D721Med (cell line): Measurements from ENCODE around the gene SUV39H2.
A peak's percentile ranks its signal among the peaks of the same experiment; 100 is the strongest.

Experiments
- DNase-seq: peaks from one replicate; pipeline ENCODE4 v3.0.0; 2011; ENCODE audit warnings: low spot score; ENCODE audit not compliant: insufficient read length
- FAIRE-seq: peaks from 2 replicates; lab custom pipeline; 2011; peaks lifted over from hg19 to GRCh38; lab: Jason Lieb, UNC
- TF ChIP-seq, protein P1 (sequence below): IDR thresholded peaks from 2 replicates; pipeline ENCODE4 v1.5.1; 2012; ENCODE audit warnings: mild to moderate bottlenecking, control low read depth; ENCODE audit not compliant: insufficient read depth; ENCODE audit errors: missing control alignments

SUV39H2 gene

DNA sequence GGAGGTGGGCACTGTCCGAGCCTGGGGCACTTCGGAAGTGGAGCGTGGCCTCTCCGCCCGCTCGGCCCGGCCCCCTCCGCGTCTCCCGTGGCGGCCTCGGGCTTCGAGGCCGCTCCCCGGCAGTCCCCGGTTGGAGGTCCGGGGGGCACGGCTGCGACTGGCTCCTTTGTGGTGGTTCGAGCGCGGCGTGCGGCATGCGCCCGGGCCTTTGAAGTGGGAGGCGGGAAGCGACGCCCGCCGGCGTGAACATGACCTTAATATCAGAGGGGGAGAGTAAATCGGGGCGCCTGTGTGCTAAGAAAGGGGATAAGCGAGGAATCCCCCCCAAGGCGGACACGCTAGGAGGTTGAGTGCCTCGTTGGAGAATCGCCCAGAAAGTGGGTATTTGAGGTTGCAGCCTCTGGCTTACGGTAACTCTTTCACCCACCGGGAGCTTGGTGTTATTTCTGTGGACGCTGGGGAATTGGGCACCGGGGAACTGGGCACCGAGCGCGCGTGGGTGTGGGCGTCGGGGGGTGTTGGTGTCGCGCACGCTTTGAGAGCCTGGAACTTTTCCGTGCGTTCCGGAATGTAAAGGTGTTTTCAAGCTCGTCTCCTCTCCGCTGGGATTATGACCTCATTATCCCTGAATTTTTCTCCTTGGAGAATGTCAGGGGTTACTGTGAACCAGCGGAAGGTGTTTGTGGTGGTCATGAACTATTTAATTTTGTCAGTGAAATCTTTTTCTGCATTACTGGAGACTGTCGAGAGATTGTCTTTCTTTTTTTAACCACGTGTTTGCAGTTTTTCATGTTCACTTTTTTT, 660 bp downstream of the SUV39H2 start:
- FAIRE-seq (no peak), DNase-seq (no peak)
- TF ChIP-seq, protein P1, sequence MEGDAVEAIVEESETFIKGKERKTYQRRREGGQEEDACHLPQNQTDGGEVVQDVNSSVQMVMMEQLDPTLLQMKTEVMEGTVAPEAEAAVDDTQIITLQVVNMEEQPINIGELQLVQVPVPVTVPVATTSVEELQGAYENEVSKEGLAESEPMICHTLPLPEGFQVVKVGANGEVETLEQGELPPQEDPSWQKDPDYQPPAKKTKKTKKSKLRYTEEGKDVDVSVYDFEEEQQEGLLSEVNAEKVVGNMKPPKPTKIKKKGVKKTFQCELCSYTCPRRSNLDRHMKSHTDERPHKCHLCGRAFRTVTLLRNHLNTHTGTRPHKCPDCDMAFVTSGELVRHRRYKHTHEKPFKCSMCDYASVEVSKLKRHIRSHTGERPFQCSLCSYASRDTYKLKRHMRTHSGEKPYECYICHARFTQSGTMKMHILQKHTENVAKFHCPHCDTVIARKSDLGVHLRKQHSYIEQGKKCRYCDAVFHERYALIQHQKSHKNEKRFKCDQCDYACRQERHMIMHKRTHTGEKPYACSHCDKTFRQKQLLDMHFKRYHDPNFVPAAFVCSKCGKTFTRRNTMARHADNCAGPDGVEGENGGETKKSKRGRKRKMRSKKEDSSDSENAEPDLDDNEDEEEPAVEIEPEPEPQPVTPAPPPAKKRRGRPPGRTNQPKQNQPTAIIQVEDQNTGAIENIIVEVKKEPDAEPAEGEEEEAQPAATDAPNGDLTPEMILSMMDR = no peak

DNA sequence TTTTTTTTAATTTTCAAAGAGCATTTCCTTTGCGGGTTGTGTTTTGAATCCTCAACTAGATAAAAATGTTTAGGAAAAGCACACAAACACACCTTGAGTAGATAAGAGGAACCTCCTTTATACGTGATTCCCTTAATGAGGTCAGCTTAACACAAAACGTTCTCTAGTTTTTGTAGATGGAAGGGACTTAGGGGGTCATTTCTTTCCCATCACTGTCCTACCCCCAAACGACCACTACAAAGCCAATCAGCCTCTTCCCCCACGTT, 1.2 kb downstream of the SUV39H2 start:
- DNase-seq (no peak), FAIRE-seq (no peak)
- TF ChIP-seq, protein P1 = no peak

DNA sequence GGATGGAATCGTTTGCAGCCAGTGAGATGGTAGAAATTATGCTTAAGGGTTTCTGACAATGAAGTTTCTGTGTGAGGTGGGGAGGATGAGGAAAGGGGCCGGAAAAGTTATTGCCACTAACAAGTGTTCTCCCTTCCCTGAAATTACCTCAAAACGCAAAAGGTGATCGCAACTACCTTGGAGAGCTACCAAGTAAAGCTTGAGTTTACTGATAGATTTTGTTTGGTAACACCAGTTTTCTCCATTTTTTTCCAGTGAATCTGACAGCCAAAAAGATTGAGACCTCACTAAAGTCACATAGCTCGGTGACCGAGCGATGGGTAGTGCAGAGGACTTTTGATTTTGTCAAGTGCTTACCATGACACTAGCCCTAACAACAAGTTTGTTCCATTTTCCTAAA, 1.6 kb downstream of the SUV39H2 start:
- TF ChIP-seq, protein P1 = no peak
- FAIRE-seq = no peak
- no peak for DNase-seq

DNA sequence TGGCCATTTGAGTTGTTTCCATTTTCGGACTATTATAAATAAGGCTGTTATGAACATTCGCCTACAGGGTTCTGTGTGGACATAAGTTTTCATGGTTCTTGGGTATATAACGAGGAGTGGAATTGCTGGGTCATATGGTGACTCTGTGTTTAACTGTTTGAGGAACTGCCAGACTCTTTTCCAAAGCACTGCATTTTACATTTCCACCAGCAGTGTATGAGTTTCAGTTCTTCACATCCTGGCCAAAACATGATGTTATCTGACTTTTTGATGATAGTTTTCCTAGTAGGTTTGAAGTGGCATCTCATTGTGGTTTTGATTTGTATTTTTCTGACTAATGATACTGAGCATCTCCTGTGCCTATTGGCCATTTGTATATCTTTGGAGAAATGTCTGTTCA, 5.4 kb downstream of the SUV39H2 start:
- TF ChIP-seq, protein P1 = no peak
- FAIRE-seq = no peak
- DNase-seq = no peak

DNA sequence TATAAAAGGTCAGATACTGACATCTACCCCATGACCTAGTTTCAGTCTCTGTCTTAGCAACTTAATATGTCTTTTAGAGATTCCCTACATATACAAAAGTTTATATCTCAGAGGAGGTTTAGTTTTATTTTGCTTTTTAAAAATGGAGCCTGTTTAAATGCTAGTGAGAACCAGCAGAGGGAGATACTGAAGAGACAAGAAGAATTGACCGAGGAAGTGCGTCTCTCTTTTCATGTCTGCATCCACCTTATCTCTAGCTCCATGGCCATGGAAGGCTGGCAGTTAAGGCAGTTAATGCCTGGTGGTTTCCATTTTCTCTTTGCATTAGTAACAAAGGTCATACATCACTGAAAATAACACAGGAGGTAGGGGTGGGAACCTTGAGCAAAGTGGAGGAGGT, 10.7 kb downstream of the SUV39H2 start:
- DNase-seq (no peak), FAIRE-seq (no peak)
- TF ChIP-seq, protein P1 = no peak

DNA sequence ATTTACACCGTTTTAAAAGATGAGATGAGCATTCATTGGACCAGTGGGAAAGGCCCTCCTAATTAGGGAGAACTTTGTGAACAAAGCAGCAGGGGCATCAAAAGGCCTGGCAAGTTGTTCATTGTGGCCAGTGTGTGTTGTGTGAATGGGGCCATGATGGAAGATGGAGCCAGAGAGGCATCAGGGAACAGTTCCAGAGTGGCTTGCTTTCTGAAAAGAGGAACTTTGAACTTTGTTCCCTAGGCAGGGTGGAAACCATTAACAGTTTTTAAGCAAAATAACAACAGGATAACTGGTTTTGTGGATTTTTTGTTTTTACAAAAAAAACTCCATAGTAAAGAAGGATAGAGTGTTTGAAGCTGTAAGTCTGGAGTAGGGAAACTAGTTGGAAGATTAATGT, 12.5 kb downstream of the SUV39H2 start:
- FAIRE-seq (no peak), DNase-seq (no peak)
- TF ChIP-seq, protein P1 = no peak

DNA sequence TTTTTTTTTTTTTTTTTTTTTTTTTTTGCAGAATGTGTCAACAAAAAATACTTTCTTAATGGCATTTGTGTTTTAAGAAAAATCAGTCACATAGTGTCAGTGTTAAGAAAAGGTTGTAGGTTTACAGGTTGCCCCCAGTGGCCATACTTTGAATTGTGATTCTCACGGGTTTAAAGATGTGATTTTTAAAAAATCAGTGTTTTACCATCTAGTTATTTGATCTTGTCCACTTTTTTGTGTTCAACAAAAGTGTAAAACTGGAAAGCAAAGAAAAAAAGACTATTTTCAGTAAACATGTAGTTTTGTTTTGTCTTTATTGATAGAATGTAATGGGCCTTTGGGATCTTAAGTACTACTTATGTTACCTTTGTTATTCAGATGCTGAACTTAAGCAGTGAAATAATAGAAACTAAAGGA, 25.7 kb downstream of the SUV39H2 start:
- TF ChIP-seq, protein P1 = peak; percentile 31
- DNase-seq = no peak
- no peak for FAIRE-seq
